Endothelial cell of umbilical vein (primary cell): ENCODE measurements around the gene RUFY3.

ENCODE experiments used
- EZH2 ChIP-seq: IDR thresholded peaks from 2 replicates; pipeline ENCODE4 v1.6.1; 2012; ENCODE audit warnings: borderline replicate concordance, low read depth, mild to moderate bottlenecking, moderate library complexity, low read length, inconsistent platforms; ENCODE audit not compliant: severe bottlenecking
- TF ChIP-seq, protein P1 (sequence below), 2 donors: IDR thresholded peaks; 1 replicate in 1 of 2; 2 replicates in 1 of 2; pipeline ENCODE4 v1.5.1; 2011; ENCODE audit warnings: low read length in 2 of 2, mild to moderate bottlenecking in 2 of 2, moderate library complexity in 2 of 2, control low read depth in 1 of 2, inconsistent platforms in 1 of 2, low read depth in 1 of 2; ENCODE audit not compliant: insufficient read depth in 1 of 2; ENCODE audit errors: extremely low read depth in 1 of 2

GRCh38 chr4:70711599-70711998, 10.2 kb upstream of the RUFY3 start:
- TF ChIP-seq, protein P1, sequence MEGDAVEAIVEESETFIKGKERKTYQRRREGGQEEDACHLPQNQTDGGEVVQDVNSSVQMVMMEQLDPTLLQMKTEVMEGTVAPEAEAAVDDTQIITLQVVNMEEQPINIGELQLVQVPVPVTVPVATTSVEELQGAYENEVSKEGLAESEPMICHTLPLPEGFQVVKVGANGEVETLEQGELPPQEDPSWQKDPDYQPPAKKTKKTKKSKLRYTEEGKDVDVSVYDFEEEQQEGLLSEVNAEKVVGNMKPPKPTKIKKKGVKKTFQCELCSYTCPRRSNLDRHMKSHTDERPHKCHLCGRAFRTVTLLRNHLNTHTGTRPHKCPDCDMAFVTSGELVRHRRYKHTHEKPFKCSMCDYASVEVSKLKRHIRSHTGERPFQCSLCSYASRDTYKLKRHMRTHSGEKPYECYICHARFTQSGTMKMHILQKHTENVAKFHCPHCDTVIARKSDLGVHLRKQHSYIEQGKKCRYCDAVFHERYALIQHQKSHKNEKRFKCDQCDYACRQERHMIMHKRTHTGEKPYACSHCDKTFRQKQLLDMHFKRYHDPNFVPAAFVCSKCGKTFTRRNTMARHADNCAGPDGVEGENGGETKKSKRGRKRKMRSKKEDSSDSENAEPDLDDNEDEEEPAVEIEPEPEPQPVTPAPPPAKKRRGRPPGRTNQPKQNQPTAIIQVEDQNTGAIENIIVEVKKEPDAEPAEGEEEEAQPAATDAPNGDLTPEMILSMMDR (IDR thresholded peaks at IDR 0.05; ENCODE audit: extremely low read depth in 1 of 2, insufficient read depth in 1 of 2, low read depth in 1 of 2, low read length in 2 of 2) = no peak
- TF ChIP-seq EZH2 = no peak
